Stimulated activated CD4-positive, alpha-beta T cell treated with anti-CD3 and anti-CD28 coated beads, Interleukin-2, amount 100 ng/mL, for 24 hours (primary cell): ENCODE measurements around the gene C1QL1.
A peak's percentile ranks its signal among the peaks of the same experiment; 100 is the strongest.

ENCODE experiments used
- DNase-seq, 2 donors: peaks; one replicate each; pipeline ENCODE4 v3.0.0-alpha.2; 2020

Gene C1QL1

GRCh38 chr17:44988044-44988942, 20.2 kb upstream of the C1QL1 start:
- DNase-seq: no peak

DNA sequence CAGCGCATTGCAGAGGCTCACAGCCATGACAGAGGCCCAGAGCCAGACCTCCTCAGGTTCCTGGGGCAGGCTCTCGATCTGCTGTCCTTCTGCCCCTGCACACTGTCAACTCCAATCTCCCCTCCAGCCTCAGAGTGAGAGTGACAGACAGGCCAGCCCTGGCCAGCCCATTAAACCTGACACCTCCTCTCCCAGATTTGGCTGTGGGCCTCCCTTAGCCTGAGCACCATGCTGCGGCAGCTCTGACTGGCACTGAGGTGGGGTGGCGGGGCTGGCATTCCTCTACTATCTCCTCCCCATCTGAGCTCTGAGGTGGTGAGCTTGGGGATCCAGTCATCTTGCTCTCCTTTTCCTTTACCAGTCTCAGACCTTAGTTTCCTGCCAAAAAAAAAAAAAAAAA, 15.5 kb upstream of the C1QL1 start:
- DNase-seq: no peak

DNA sequence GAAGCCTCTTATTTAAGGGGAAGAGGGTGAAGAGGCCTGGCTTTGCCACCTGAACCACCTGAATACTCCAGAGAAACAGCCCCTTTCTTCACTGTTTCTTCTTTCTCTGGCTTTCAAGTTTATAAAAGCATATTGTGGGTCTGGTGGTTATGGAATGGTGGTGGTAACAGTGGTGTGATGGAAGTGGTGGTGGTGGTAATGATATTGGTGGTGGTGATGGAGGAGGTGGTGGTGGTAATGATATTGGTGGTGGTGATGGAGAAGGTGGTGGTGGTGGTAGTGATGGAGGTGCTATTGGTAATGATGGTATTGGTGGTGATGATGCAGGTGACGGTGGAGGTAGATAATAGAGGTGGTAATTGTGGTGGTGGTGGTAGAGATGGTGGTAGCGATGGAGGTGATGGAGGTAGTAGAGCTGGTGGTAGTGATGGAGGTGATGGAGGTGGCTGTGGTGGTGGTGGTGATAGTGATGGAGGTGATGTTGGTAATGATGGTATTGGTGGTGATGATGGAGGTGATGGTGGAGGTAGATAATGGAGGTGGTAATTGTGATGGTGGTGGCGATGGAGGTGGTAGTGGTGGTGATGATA, 14.1 kb upstream of the C1QL1 start:
- no peak for DNase-seq

DNA sequence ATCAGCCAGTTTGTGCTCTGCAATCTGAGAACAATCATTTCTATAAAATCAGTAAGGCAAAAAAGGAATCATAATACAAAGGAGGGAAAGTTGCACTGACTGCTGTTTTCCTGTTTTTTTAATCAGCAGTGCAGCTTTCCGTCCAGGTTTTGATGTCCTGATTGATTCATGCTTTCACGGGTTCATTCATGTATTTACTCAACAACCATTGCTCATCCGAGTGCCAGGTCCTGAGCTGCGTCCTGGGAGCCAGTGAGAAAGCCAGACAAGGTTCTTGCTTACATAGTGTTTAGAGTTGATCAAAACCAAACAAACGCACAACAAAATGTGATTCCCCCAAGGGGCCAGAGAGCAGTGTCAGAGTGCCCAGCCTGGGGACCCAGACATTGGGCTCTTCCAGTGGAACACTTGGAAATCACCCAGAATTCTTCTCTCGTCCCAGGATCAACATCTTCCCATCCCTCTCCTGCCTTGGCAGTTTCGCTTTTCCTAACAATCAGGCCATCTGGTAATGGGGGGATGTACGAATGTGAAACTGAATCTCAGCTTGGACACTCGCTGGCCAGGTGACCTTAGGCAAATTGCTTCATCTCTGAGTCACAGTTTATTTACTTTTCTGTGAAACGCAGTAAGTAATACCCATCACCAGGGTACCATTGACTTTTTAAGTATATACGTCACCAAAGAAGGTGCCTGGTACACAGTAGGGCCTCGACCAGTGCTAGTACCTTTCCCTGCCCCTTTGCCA, 13.3 kb upstream of the C1QL1 start:
- no peak for DNase-seq

GRCh38 chr17:44979426-44979995, 11.4 kb upstream of the C1QL1 start:
- DNase-seq: no peak

- DNase-seq: no peak
These were observed 10.7 kb upstream of the C1QL1 start for GRCh38 chr17:44978807-44979206.

DNA sequence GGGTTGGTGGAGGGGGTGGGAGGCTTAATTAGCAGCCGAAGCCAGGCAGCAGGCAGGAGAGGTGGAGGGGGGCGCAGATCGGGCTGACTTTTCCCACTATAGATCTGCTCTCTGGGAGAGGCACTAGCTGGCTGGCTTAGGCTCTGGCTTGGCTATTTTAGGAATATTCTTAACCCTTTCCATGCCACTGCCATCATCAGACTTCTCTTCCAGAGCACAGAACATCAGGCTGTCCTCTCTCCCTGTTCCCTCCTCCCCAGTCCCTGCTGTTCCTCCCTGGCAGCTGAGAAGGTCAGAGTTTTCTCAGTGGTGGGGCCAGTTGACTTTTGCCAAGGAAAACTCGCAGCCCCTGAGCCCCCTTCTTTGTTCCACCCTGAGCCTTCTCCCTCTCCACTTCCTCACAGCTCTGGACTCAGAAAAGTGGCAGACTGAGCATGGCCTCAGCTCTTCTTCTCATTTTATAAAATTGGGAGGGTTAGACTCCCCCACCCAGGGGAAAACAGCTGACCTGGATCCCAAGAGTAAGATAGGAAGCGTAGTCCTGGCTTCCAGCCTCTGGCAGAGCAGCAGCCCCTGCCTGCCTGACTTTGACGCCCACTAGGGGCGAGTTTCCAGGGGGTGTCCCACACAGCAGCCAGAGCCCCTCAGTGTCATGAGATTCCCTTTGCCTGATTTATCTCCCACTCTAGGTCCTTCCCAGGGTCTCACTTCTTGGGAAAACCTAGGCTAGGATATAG, 9.9 kb upstream of the C1QL1 start:
- no peak for DNase-seq

GRCh38 chr17:44977065-44977464, 9.0 kb upstream of the C1QL1 start:
- DNase-seq: no peak

GRCh38 chr17:44976206-44976605, 8.1 kb upstream of the C1QL1 start:
- DNase-seq: no peak

- DNase-seq: no peak
These were observed 4.8 kb upstream of the C1QL1 start for GRCh38 chr17:44972953-44973352.

DNA sequence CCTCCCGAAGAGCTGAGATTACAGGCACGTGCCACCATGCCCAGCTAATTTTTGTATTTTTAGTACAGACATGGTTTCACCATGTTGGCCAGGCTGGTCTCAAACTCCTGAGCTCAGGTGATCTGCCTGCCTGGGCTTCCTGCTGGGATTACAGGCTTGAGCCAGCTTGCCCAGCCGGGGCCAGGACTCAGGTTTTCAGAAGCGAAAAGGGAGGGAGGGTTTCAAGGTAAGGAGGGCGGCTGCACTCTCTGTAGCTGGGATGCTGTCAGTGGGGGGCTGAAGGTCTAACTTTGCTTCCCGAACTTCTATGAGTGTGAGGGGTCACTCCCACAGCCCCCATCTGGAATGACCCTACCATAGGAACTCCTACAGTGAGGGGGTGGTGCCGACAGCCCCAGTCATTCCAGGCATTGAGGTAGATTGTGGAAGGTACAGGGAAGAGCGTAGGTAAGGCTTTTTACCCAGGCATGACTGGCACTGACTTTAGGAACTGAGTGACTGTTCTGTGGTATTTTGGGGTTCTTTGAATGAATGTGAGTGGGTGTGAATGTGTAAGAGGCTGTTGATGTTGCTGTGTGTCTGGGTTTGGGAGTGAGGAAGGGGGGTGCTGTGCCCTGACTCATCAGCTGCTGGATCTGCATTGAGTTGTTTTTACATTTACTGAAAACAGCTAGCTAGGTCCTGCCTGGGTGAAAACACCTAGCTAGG, 3.8 kb upstream of the C1QL1 start:
- DNase-seq: peak; percentile 62 to 71

DNA sequence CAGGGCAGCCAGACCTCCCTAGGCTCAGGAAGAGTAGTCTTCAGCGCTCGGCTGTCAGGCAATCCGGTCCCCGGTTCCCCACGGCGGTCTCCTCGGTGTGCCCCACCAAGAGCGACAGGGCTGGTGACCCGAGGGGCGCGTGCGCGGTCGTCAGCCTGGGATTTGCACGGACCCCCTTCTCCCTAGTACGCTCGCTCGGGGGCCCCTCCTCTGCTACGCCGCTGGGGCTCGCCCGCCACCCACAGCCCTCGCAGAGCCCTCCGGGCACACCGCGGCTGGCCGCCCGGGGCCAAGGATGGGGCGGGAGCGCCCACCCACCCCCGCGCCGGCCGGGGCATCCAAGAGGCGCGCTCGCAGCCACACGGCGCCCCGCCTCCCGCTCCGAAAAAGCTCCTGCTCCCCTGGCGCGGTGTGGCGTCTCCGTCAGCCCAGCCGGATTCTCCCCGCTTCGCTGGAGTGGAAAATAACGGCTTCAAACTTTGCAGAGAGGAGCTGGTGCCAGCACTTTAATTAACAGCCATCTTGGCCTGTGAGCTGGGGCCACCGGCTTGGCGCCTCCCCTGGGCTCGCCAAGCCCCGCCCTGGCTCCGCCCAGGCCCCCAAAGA, 2.1 kb upstream of the C1QL1 start:
- peak in 1 of 2 donors; percentile 47 for DNase-seq

GRCh38 chr17:44969144-44969780, 1.2 kb upstream of the C1QL1 start:
- DNase-seq: no peak

- no peak for DNase-seq
These were observed 237 bp downstream of the C1QL1 start for GRCh38 chr17:44967907-44968224.

DNA sequence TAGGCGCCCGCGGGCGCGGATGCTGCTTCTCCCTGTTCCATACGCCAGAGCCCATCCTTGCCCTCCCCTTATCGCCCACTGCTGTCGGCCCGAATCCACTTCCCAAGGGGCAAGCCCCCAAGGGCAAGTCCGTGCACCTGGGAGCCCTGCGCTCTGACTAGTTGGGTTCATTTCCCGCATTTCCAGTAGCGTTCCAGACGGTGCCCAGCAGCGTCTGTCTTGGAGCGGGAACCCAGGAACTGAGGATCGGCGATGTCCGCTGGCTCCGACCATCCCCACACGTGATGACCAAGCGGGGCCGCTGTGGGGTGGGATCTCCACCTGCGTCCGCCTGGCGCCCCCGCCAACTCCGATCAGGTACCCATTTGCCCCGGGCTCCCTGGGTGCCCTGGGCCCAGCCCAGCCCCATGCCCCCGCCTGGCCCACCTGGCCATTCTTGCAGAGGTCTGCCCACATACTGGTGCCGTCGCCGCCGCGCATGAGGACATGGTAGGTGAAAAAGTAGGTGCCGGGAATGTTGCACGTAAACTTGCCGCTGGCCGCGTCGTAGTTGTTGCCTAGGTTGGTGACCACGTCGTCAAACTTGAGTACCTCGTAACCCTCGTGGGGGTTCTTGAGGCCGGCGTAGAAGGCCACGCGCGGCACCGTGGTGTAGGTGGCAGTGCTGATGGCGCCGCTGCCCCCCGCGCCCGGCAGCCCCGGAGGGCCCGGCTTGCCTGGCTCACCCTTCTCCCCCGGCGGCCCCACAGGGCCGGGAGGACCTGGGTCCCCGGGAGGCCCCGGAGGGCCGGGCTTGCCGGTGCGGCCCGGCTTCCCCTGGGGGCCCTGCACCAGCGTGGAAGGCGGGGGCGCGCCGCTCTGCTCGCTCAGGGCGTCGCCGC, 837 bp downstream of the C1QL1 start:
- DNase-seq: no peak

- no peak for DNase-seq
These were observed 1.6 kb downstream of the C1QL1 start for GRCh38 chr17:44966348-44967025.

GRCh38 chr17:44965481-44966234, 2.4 kb downstream of the C1QL1 start:
- DNase-seq: no peak

- no peak for DNase-seq
These were observed 6.2 kb downstream of the C1QL1 start for GRCh38 chr17:44961921-44962350.

- no peak for DNase-seq
These were observed 7.4 kb downstream of the C1QL1 start for GRCh38 chr17:44960691-44961090.
